Stimulated activated CD4-positive, alpha-beta T cell treated with anti-CD3 and anti-CD28 coated beads, Interleukin-12 subunit alpha, Interleukin-12 subunit beta, amount 100 ng/mL, for 4 hours (primary cell): Measurements from ENCODE around the gene SLC35E4.

Source experiments
- DNase-seq: peaks from one replicate; pipeline ENCODE4 v3.0.0-alpha.2; 2020

The SLC35E4 gene

GRCh38 chr22:30694640-30695350 lies 59.2 kb downstream of the SLC35E4 start, which contains the start of gene OSBP2:
OSBP2 (plus strand) TSS chr22:30694874; CDS start chr22:30694910, 36 bp downstream.
- peak; percentile 24 for DNase-seq

- DNase-seq, result no peak
Measured at GRCh38 chr22:30695351-30695851, 59.8 kb downstream of the SLC35E4 start.

GRCh38 chr22:30695871-30696655 lies 60.5 kb downstream of the SLC35E4 start:
- DNase-seq, result no peak
